GM18505 (cell line): Measurements from ENCODE around the gene TRIM66.

Source experiments
- ATAC-seq: cut with Tn5 transposase; IDR thresholded peaks from one replicate; pipeline ENCODE4 v1.9.1; 2021; ENCODE audit not compliant: unreplicated experiment
- POLR2A ChIP-seq: IDR thresholded peaks from 4 replicates; pipeline ENCODE4 v1.6.1; 2011; ENCODE audit warnings: borderline replicate concordance; ENCODE audit not compliant: insufficient read depth, insufficient read length; ENCODE audit errors: extremely low read depth

TRIM66 gene

DNA sequence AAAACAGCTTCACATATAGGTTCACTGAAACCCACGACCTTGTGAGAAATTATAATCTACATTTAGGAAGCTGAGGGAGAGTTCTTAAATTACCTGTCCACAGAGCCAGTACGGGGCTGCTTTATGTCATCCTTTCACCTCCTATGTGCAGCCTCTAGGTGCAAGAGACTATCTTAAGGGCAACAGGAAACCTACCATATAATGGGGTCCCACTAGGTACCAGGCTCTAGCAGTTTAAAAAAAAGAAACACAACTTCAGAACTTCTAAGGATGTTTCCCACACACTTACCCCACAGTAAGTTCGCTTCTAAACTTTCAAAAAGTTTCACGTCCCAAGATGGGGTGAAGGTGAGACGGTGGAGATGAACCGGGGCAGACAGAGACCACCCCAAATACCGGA, 89.0 kb downstream of the TRIM66 start:
- ATAC-seq: peak; percentile 7
- TF ChIP-seq POLR2A: no peak

DNA sequence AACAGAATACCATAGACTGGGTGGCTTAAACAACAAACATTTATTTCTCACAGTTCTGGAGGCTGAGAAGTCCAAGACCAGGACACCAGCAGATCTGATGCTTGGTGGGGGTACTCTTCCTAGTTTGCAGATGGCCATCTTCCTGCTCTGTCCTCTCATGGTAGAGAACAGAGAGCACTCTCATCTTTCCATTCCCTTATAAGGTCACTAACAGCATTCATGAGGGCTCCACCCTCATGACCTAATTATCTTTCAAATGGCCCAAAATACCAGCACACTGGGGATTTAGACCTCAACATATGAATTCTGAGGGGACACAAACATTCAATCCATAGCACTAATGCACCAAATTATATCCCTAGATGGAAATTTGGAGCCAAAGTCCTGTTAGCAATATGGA, 94.5 kb downstream of the TRIM66 start:
- no peak for ATAC-seq
- no peak for TF ChIP-seq POLR2A

DNA sequence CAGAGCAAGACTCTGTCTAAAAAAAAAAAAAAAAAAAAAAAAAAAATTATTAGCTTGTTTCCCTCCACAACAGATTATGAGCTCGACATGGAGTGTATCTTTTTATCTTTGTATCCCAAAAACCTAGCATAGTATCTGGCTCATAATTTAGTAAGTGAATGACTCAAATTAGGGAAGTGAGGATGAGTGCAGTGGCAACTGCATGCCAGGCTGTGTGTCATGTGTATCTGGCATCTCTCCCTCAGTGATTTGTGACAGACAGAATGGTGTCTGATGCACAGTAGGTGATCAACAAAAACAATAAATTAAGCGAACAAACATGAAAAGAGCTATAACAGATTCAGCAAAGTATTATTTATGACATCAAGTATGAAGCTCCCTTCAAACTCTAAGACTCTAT, 95.7 kb downstream of the TRIM66 start:
- no peak for ATAC-seq
- TF ChIP-seq POLR2A: no peak

DNA sequence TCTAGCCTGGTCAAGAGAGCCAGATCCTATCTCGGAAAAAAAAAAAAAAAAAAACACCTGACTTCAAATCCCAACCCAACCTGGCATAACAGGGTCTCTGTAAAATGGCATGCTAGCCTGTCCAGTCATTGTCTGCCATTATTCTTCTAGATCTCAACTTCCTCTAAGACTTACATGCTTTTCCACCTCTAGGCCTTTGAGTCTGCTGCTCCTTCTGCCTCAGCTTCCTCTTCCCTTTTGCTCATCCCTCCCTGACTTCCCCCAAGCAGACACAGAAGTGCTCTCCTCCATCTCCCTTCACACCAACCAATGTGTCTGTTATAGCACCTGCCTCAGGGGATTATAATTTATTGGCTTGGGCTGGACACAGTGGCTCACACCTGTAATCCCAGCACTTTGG, 96.3 kb downstream of the TRIM66 start:
- no peak for ATAC-seq
- TF ChIP-seq POLR2A: no peak

DNA sequence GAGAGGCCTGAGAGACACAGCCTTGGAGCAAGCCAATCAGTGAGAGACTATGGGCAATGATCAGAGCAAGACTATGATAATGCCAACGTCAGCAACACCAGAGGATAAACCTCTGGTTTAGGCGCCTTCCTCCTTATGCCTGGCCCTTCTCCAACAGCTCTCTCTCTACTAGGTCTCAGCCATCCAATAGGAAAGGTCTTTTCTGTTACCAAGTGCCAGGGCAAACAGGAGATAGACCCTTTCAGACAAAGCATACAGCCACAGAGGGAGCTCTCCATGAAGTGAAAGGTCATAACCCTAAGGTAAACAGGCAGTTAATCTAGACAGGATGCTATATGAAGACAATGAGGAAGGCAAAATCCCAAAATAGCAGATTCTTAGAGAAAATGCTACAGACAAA, 98.0 kb downstream of the TRIM66 start:
- ATAC-seq: no peak
- TF ChIP-seq POLR2A: no peak

DNA sequence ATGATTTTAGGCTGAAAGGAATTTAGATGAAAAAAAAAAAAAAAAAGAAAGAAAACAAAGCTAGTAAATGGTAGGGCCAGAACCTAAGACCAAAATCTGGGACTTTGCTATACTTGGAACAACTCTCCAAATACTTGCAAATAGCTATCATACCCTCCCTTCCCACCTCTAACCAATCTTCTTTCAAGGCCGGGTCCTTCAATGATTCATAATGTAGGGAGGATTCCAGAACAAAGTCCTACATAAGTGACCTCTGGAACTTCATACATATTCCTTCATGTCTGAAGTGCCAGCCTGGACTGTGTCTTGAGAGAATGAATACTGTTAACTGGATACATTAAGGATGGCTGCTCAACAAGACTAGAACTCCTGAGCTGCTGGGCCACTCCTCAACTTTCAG, 98.4 kb downstream of the TRIM66 start:
- no peak for ATAC-seq
- TF ChIP-seq POLR2A: no peak

DNA sequence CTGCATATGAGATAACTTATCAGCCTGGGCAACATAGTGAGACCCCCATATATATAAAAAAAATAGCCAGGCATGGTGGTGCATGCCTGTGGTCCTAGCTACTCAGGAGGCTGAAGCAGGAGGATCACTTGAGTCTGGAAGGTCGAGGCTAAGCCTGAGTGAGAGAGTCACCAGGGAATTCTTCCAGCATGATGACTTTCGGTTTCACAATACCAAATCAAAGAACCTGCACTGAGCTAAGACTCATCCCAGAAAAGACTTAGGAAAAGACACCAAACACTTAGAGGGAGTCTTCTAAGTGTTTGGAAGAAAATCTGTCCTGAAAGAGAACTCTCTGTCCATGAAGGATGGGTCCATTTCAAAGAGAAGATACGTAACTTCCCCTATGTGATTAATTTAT, 101.2 kb downstream of the TRIM66 start:
- no peak for TF ChIP-seq POLR2A
- no peak for ATAC-seq

DNA sequence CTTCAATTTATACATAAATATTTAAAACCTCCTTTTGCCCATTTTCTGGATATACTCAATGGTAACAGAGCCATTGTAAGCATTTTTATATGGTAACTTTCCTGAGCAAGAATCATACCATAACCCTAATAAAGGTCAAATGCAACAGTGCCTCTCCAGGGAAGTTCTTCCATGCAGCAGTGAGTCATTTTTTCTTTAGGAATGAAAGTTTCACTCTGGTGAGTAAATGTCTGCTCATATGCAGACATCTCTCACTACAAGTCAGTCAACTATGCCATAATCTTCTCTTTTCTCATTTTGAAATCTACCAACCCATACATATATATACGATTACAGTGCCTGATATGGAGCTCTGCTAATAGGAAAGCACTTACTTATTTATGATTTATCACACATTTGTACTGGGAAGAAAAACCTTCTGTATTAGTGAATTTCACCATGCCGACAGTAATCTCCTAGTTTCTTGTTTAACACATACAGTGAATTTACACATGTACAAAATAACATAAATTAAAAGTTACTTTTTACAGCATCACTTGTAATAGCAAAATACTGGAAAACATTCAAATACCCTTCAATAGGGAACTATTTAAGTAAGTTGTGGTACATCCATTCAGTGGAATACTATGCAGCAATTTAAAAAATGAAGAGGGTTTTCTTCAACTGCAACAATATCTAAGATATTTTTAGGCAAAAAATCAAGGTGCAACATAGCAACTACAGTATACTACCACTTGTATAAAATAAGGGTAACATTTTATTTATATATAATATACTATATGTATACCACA, 104.5 kb downstream of the TRIM66 start:
- no peak for ATAC-seq

DNA sequence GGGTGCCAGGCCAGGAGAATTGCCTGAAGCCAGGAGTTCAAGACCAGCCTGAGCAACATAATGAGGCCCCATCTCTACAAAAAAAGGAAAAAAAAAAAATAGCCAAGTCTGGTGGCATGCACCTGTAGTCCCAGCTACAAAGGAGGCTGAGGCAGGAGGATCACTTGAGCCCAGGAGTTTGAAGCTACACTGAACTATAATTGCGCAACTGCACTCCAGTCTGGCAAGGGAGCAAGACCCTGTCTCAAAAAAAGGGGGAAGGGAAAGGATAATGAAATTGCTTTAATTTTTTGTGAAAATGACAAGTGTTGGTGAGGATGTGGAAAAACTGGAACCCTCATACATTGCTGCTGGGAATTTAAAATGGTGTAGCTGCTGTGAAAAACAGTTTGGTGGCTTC, 107.7 kb downstream of the TRIM66 start:
- no peak for ATAC-seq

More for the DNA sequence above, 104.5 kb downstream of the TRIM66 start:
- no peak for TF ChIP-seq POLR2A

DNA sequence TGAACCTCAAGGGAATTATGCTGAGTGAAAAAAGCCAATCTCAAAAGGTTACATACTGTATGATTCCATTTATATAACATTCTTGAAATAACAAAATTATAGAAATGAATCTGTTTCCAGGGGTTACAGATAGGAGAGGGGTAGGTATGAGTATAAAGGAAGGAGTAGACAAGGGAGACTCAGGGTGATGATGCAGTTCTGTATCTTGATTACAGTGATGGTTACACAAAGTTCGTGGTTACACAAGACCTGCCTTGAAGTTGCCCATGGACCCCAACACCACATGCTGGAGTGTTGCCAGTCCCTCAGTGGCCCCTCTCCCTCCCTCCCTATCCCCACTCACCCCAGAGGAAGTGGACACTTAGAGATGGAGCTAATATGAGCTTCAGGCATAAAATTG, 108.7 kb downstream of the TRIM66 start:
- no peak for ATAC-seq

More for the DNA sequence above, 107.7 kb downstream of the TRIM66 start:
- no peak for TF ChIP-seq POLR2A

DNA sequence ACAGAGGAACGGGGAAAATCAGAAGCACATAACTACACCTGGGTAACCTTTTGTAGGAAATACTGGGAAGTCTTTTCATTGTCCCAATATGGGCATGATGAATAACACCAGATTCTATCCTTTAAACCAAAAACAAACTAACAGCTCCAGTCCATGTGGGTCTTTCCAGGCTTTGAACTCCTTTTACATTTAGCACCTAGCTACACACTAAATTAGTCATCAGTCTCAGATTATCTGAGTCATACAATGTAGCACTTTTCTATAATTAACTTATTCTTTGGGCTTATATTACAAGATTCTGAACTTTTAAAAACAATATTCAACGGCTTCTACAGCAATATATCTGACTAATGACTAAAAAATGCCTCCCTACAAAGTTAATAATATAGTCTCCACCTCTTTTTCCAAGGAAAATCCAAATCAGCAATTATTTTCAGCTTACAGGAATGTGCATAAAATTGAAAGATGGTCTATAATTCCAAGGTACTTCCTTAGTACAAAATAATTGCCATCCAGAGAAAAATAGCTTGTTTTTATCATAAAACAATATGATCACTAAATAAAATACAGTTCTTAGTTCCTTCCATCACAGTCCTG, 114.8 kb downstream of the TRIM66 start:
- ATAC-seq: no peak
- no peak for TF ChIP-seq POLR2A

More for the DNA sequence above, 108.7 kb downstream of the TRIM66 start:
- TF ChIP-seq POLR2A: no peak

DNA sequence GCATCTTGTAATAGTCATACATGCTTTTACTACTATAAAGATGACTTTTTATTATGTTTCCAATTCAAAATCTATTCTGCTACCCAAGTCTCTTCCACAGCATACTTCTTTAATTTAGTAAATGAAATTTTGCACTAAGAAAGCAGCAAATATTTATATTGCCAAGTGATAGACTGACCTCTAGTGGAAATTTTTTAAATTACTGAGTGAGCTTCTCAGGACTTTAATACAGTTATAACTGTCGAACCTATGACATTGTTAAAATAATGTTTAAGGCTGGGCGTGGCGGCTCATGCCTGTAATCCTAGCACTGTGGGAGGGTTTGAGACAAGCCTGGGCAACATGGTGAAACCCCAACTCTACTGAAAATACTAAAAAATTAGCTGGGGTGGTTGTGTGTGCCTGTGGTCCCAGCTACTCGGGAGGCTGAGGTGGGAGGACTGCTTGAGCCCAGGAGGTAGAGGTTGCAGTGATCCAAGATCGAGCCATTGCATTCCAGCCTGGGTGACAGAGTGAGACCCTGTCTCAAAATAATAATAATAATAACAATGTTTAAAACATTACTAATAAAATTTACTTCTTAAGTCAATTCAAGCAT, 115.8 kb downstream of the TRIM66 start:
- peak; percentile 47 for ATAC-seq
- TF ChIP-seq POLR2A: no peak

DNA sequence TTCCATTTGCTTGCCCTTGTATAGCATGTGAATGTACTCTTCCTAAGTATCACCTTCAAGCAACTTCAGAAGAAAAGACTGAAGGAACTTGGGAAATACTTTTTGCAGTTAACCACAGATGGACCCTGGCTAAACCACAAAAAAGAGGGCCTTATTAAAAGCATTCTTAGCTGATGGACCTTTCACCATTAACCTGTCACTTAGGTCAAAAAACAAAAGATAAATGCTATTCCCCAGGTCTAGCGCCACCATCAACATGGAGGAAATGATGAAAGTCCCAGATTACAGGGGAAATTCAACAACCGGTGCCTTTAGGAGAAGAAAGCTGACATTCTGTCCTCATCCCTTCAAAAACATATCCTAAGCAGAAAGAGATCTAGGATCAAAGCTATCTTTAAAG, 117.9 kb downstream of the TRIM66 start:
- no peak for TF ChIP-seq POLR2A
- no peak for ATAC-seq
